Effector CD8-positive, alpha-beta T cell (primary cell): ENCODE results near the gene PRTG.
"Not testable (repeated sequence)": the region's sequence is repeated elsewhere in the genome, so short reads cannot be mapped to it uniquely, and the experiment has no call there.

ENCODE experiments used
- DNase-seq: peaks from one replicate; lab custom pipeline; 2025; lab: John Stamatoyannopoulos, UW
- total RNA-seq, 4 experiments: gene quantifications; one replicate each; lab custom pipeline; 2026; lab: John Stamatoyannopoulos, UW

PRTG gene
- total RNA-seq, result 0 to 0.36 (median 0.13) reads per million in 4 experiments

- no peak for DNase-seq
Observed at GRCh38 chr15:55742927-55743728, at the start of gene PRTG. PRTG (minus strand) TSS chr15:55743152; CDS start chr15:55742931, 221 bp downstream.

- no peak for DNase-seq
Observed at GRCh38 chr15:55791551-55792400, 48.8 kb upstream of the PRTG start.

GRCh38 chr15:55789066-55789660, 46.2 kb upstream of the PRTG start:
- DNase-seq, result peak; percentile 2

- DNase-seq, result no peak
Observed at GRCh38 chr15:55786341-55786740, 43.4 kb upstream of the PRTG start.

- not testable (repeated sequence) for DNase-seq
Observed at GRCh38 chr15:55785593-55785992, 42.6 kb upstream of the PRTG start.

- DNase-seq, result no peak
Observed at GRCh38 chr15:55784286-55784685, 41.3 kb upstream of the PRTG start.

- DNase-seq, result no peak
Observed at GRCh38 chr15:55782901-55783300, 39.9 kb upstream of the PRTG start.

GRCh38 chr15:55780292-55780691, 37.3 kb upstream of the PRTG start:
- DNase-seq, result no peak

GRCh38 chr15:55778932-55779331, 36.0 kb upstream of the PRTG start:
- DNase-seq, result no peak

- no peak for DNase-seq
Observed at GRCh38 chr15:55775316-55775715, 32.4 kb upstream of the PRTG start.

GRCh38 chr15:55774113-55774970, 31.4 kb upstream of the PRTG start:
- peak; percentile 19 for DNase-seq

GRCh38 chr15:55770806-55771205, 27.9 kb upstream of the PRTG start:
- DNase-seq, result no peak

GRCh38 chr15:55770261-55770660, 27.3 kb upstream of the PRTG start:
- DNase-seq, result no peak

GRCh38 chr15:55768670-55769185, 25.8 kb upstream of the PRTG start:
- no peak for DNase-seq

GRCh38 chr15:55766676-55767075, 23.7 kb upstream of the PRTG start:
- DNase-seq, result no peak

- DNase-seq, result no peak
Observed at GRCh38 chr15:55764398-55764797, 21.4 kb upstream of the PRTG start.

GRCh38 chr15:55758580-55758986, 15.6 kb upstream of the PRTG start:
- no peak for DNase-seq

- DNase-seq, result not testable (repeated sequence)
Observed at GRCh38 chr15:55753433-55753832, 10.5 kb upstream of the PRTG start.

- no peak for DNase-seq
Observed at GRCh38 chr15:55750706-55751105, 7.8 kb upstream of the PRTG start.

- no peak for DNase-seq
Observed at GRCh38 chr15:55743729-55744655, 1.0 kb upstream of the PRTG start.
